Breast epithelium (tissue), 3 donors: ENCODE measurements around the gene GABARAPL2.

Experiments used
- CTCF ChIP-seq, 3 donors: fragments of 450-650 bp; IDR thresholded peaks; one replicate each; pipeline ENCODE4 v1.5.1; 2016 to 2017; ENCODE audit warnings: antibody characterized with exemption in 3 of 3, mild to moderate bottlenecking in 3 of 3, moderate library complexity in 3 of 3
- POLR2A ChIP-seq: fragments of 450-650 bp; IDR thresholded peaks from one replicate; pipeline ENCODE4 v1.6.1; 2016; ENCODE audit warnings: antibody characterized with exemption, mild to moderate bottlenecking, moderate library complexity
- POLR2AphosphoS5 ChIP-seq, 3 donors: sonication (generic); formaldehyde crosslinking; IDR thresholded peaks; one replicate each; pipeline ENCODE4 v1.6.1; 2017; ENCODE audit warnings: antibody characterized with exemption in 3 of 3

- TF ChIP-seq POLR2A (no peak), CTCF (IDR thresholded peaks at IDR 0.05) (no peak), POLR2AphosphoS5 (IDR thresholded peaks at IDR 0.05) (no peak)
These were observed 25.0 kb downstream of the GABARAPL2 start for GRCh38 chr16:75590920-75591843.
